Spinal cord (tissue), 10 donors: Measurements from ENCODE around the gene ZG16. TPM values are rescaled to one million over a fixed set of nuclear protein-coding genes. Genes with fewer than 3 reads are reported as not detected.
"Not testable (repeated sequence)": the region's sequence is repeated elsewhere in the genome, so short reads cannot be mapped to it uniquely, and the experiment has no call there.

Experiments used
- DNase-seq, 6 donors: peaks; one replicate each; pipeline versions ENCODE4 v3.0.0 to v3.0.0-alpha.2; 2013 to 2015; ENCODE audit warnings: low spot score in 6 of 6, low read depth in 4 of 6
- H3K27ac ChIP-seq: one replicate; pipeline ENCODE4 v1.5.1; 2013; ENCODE audit warnings: low read depth, low read length, control low read depth
- H3K27me3 ChIP-seq: one replicate; pipeline ENCODE4 v1.6.1; 2013; ENCODE audit warnings: low read length; ENCODE audit not compliant: control insufficient read depth, insufficient read depth
- H3K36me3 ChIP-seq: one replicate; pipeline ENCODE4 v1.6.1; 2013; ENCODE audit warnings: low read length; ENCODE audit not compliant: control insufficient read depth, insufficient read depth
- H3K4me1 ChIP-seq: one replicate; pipeline ENCODE4 v1.6.1; 2013; ENCODE audit warnings: low read length; ENCODE audit not compliant: control insufficient read depth, insufficient read depth
- H3K4me3 ChIP-seq: one replicate; pipeline ENCODE4 v1.5.1; 2013; ENCODE audit warnings: low read depth, low read length, control low read depth
- H3K9me3 ChIP-seq: one replicate; pipeline ENCODE4 v1.6.1; 2013; ENCODE audit warnings: low read length; ENCODE audit not compliant: control insufficient read depth, insufficient read depth
- WGBS: methylation state at CpG from one replicate; pipeline ENCODE4 v1.1.5; 2013; ENCODE audit warnings: missing lambda C conversion rate; ENCODE audit not compliant: insufficient coverage; 5-methylcytosine and 5-hydroxymethylcytosine counted together
- polyA plus RNA-seq, 2 donors: library from polyadenylated mRNA; unstranded; fragments of 120-200 nt; gene quantifications; one replicate each; pipeline ENCODE4 v1.2.1, GENCODE V29; 2013; ENCODE audit not compliant: insufficient read length in 2 of 2
- total RNA-seq, 2 donors: library from RNA; depleted of rRNA in 1 of 2; stranded (reverse); fragments of 120-200 nt in 1 of 2; fragments of >200 nt in 1 of 2; gene quantifications; one replicate each; pipeline versions ENCODE4 v1.2.3 to v1.2.4, GENCODE V29; 2013 to 2014
- donor health status: healthy.

Gene ZG16
- total and polyA plus RNA-seq, 4 donors: 0.05 TPM; not detected in 3

GRCh38 chr16:29793153-29793552, 15.1 kb downstream of the ZG16 start:
- WGBS: 91% methylated on average over 18 of the region's 18 CpGs
- not testable (repeated sequence) for H3K27me3 ChIP-seq, H3K9me3 ChIP-seq, H3K4me3 ChIP-seq, H3K27ac ChIP-seq, DNase-seq
- peaks cover 18% of the 10 kb centered on the region for H3K4me1 ChIP-seq
- H3K36me3 ChIP-seq: peaks cover 13% of the 10 kb centered on the region

- no peak for DNase-seq
- WGBS: 100% methylated on average over 1 of the region's 3 CpGs
These were observed 16.2 kb downstream of the ZG16 start for GRCh38 chr16:29794231-29794710.

GRCh38 chr16:29802416-29802935, 24.4 kb downstream of the ZG16 start:
- WGBS: 95% methylated on average over 6 of the region's 8 CpGs
- no peaks in the 10 kb centered on the region for H3K9me3 ChIP-seq
- no peak overlapping the region for H3K4me3 ChIP-seq
- no peak overlapping the region for H3K27ac ChIP-seq
- no peaks in the 10 kb centered on the region for H3K27me3 ChIP-seq
- DNase-seq: no peak
- peaks cover 55% of the 10 kb centered on the region for H3K36me3 ChIP-seq
- H3K4me1 ChIP-seq: peaks cover 11% of the 10 kb centered on the region

More at GRCh38 chr16:29794231-29794710, 16.2 kb downstream of the ZG16 start:
- Histone ChIP-seq H3K4me3 (no peak overlapping the region), H3K27me3 (no peaks in the 10 kb centered on the region), H3K4me1 (peaks cover 18% of the 10 kb centered on the region), H3K36me3 (peaks cover 24% of the 10 kb centered on the region), H3K9me3 (no peaks in the 10 kb centered on the region), H3K27ac (no peak overlapping the region)

GRCh38 chr16:29804020-29804419, 26.0 kb downstream of the ZG16 start:
- Histone ChIP-seq H3K9me3 (no peaks in the 10 kb centered on the region), H3K4me3 (no peak overlapping the region), H3K4me1 (peaks cover 26% of the 10 kb centered on the region), H3K36me3 (peaks cover 59% of the 10 kb centered on the region), H3K27ac (peak overlapping the region; percentile 97), H3K27me3 (no peaks in the 10 kb centered on the region)
- no peak for DNase-seq
- WGBS: no CpG with 5 or more reads among the region's 8 CpGs

GRCh38 chr16:29804455-29805231, 26.6 kb downstream of the ZG16 start:
- 13% methylated on average over 26 of the region's 26 CpGs for WGBS
- peaks cover 59% of the 10 kb centered on the region for H3K36me3 ChIP-seq
- no peaks in the 10 kb centered on the region for H3K9me3 ChIP-seq
- H3K27me3 ChIP-seq: no peaks in the 10 kb centered on the region
- peak overlapping the region; percentile 91 for H3K4me3 ChIP-seq
- H3K27ac ChIP-seq: peak overlapping the region; percentile 97
- DNase-seq: peak in 1 of 6 donors; percentile 55
- H3K4me1 ChIP-seq: peaks cover 32% of the 10 kb centered on the region

DNA sequence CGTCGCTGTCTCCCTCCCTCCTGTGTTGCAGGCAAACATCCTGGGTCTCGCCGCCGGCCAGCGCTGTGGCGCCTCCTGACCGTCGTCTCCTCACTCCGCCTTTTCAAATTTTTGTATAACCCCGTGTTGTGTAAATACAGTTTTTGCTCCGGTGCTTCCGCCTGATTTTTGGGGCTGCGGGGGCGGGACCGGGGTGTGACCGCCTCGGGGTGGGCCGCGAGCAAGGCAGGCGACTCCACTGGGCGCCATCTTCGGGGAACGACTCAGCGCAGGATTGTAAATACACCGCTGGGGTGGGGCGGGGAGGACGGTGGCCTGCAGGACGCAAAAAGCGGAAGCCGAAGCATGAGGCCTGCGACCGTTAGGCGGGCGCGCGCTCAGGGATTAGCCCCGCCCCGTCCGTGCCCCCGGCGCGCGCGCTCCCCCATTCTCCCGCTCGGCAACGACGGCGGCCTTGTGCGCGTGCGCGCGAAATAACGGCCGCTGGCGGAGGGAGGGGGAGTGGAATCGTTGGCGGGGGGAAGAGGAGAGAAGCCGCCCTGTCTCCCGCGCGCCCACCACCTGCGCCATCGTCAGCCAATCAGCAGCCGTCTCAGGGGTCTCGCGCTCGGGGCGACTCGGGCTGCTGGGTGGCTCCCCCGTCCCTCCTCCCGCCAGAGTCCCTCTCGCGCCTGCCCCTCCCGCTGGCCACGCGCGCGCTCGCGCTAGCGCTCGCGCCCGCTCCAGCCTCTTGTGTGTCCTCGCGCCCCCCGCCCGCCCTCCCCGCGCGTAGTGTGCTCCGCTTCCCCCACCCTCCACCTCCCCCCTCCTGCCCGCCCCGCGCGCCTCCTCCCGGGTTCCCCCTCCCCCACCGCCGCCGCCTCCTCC, 27.4 kb downstream of the ZG16 start:
- peaks cover 60% of the 10 kb centered on the region for H3K36me3 ChIP-seq
- H3K9me3 ChIP-seq: no peaks in the 10 kb centered on the region
- H3K27ac ChIP-seq: peak overlapping the region; percentile 97
- H3K4me1 ChIP-seq: peaks cover 40% of the 10 kb centered on the region
- 0% methylated on average over 82 of the region's 103 CpGs for WGBS
- DNase-seq: peak in 5 of 6 donors; percentile 94 to 99 (median 97)
- no peaks in the 10 kb centered on the region for H3K27me3 ChIP-seq
- peak overlapping the region; percentile 91 for H3K4me3 ChIP-seq

- DNase-seq: no peak
- Histone ChIP-seq H3K36me3 (peaks cover 61% of the 10 kb centered on the region), H3K4me3 (peak within 1 kb of the TSS; percentile 91), H3K9me3 (no peaks in the 10 kb centered on the region), H3K27me3 (no peaks in the 10 kb centered on the region), H3K4me1 (peaks cover 47% of the 10 kb centered on the region), H3K27ac (peak within 1 kb of the TSS; percentile 97)
- 2% methylated on average over 26 of the region's 67 CpGs for WGBS
These were observed 28.1 kb downstream of the ZG16 start, which contains the start of gene MAZ for GRCh38 chr16:29806099-29806579. TSS of gene MAZ (plus strand) at chr16:29806529. CDS start at chr16:29806702, 173 bp downstream.

DNA sequence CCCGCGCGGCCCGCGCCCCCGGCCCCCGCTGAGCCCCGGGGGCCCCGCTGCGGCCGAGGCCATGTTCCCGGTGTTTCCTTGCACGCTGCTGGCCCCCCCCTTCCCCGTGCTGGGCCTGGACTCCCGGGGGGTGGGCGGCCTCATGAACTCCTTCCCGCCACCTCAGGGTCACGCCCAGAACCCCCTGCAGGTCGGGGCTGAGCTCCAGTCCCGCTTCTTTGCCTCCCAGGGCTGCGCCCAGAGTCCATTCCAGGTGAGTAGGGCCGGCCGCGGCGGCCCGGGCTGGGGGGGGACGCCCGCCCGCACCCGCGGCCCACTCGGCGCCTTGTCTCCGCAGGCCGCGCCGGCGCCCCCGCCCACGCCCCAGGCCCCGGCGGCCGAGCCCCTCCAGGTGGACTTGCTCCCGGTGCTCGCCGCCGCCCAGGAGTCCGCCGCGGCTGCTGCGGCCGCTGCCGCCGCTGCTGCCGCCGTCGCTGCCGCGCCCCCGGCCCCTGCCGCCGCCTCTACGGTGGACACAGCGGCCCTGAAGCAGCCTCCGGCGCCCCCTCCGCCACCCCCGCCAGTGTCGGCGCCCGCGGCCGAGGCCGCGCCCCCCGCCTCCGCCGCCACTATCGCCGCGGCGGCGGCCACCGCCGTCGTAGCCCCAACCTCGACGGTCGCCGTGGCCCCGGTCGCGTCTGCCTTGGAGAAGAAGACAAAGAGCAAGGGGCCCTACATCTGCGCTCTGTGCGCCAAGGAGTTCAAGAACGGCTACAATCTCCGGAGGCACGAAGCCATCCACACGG, 28.8 kb downstream of the ZG16 start:
- Histone ChIP-seq H3K27me3 (no peaks in the 10 kb centered on the region), H3K9me3 (no peaks in the 10 kb centered on the region), H3K36me3 (peaks cover 58% of the 10 kb centered on the region), H3K4me3 (peak overlapping the region; percentile 64), H3K27ac (peak overlapping the region; percentile 88), H3K4me1 (peaks cover 54% of the 10 kb centered on the region)
- DNase-seq: peak in 2 of 6 donors; percentile 66 to 74
- under 1% methylated on average over 99 of the region's 99 CpGs for WGBS
